Neutrophil (primary cell): Measurements from ENCODE around the gene PTPRD.

Source experiments
- H3K27ac ChIP-seq: fragments of 200-600 bp; sonication (generic); 2 replicates; pipeline ENCODE4 v1.5.1; 2016; ENCODE audit warnings: mild to moderate bottlenecking, moderate library complexity
- H3K27me3 ChIP-seq: fragments of 200-600 bp; sonication (generic); 2 replicates; pipeline ENCODE4 v1.6.0; 2016; ENCODE audit warnings: mild to moderate bottlenecking
- H3K36me3 ChIP-seq: fragments of 200-600 bp; sonication (generic); 2 replicates; pipeline ENCODE4 v1.5.1; 2017
- H3K4me1 ChIP-seq, 2 experiments: fragments of 200-600 bp in 1 of 2; sonication (generic) in 1 of 2; 1 replicate in 1 of 2; 2 replicates in 1 of 2; pipeline versions ENCODE4 v1.5.1 to v1.6.1; 2013 to 2016; ENCODE audit warnings: low read depth in 1 of 2, low read length in 1 of 2, mild to moderate bottlenecking in 1 of 2, moderate library complexity in 1 of 2; ENCODE audit not compliant: control insufficient read depth in 1 of 2, insufficient read depth in 1 of 2
- H3K4me3 ChIP-seq, 2 experiments: fragments of 200-600 bp in 1 of 2; sonication (generic) in 1 of 2; 1 replicate in 1 of 2; 2 replicates in 1 of 2; pipeline ENCODE4 v1.5.1; 2013 to 2016; ENCODE audit warnings: low read depth in 1 of 2, low read length in 1 of 2, mild to moderate bottlenecking in 1 of 2, moderate library complexity in 1 of 2
- H3K9me3 ChIP-seq: fragments of 200-600 bp; sonication (generic); 2 replicates; pipeline ENCODE4 v1.5.1; 2016
- CTCF ChIP-seq: fragments of 200-600 bp; sonication (generic); IDR thresholded peaks from 2 replicates; pipeline ENCODE4 v1.5.1; 2016; ENCODE audit warnings: antibody characterized with exemption

Gene PTPRD

DNA sequence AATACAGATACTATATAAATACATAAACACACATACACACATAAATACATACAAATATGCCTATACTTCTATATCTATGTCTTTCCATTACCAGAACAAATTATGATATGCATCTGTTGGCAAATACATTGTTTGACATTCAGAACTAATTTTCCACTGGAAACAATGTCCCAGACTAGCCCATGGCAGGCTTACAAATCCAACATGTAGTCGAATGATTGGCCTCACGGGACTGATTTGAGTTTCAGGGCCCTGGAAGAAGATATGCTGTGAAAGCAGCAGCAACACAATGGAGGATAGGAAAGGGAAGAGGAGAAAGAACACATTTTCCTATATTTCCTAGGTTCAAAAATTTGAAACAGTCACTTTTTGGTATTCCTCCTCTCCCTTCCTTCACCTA, 1932.1 kb downstream of the PTPRD start:
- no peaks in the 10 kb centered on the region for H3K36me3 ChIP-seq
- no peaks in the 10 kb centered on the region for H3K4me1 ChIP-seq
- TF ChIP-seq CTCF, result no peak
- no peaks in the 10 kb centered on the region for H3K9me3 ChIP-seq
- H3K27me3 ChIP-seq, result no peaks in the 10 kb centered on the region
- H3K4me3 ChIP-seq, result no peak overlapping the region
- H3K27ac ChIP-seq, result no peak overlapping the region

- no peak for TF ChIP-seq CTCF
These were observed 1932.6 kb downstream of the PTPRD start for GRCh38 chr9:8680157-8680556.

GRCh38 chr9:8679371-8679822, 1933.4 kb downstream of the PTPRD start:
- Histone ChIP-seq H3K4me3 (no peak overlapping the region), H3K36me3 (no peaks in the 10 kb centered on the region), H3K27me3 (no peaks in the 10 kb centered on the region), H3K4me1 (no peaks in the 10 kb centered on the region), H3K9me3 (no peaks in the 10 kb centered on the region), H3K27ac (no peak overlapping the region)
- no peak for TF ChIP-seq CTCF

More at GRCh38 chr9:8680157-8680556, 1932.6 kb downstream of the PTPRD start:
- no peak overlapping the region for H3K4me3 ChIP-seq
- H3K4me1 ChIP-seq, result no peaks in the 10 kb centered on the region
- no peaks in the 10 kb centered on the region for H3K27me3 ChIP-seq
- H3K27ac ChIP-seq, result no peak overlapping the region
- H3K9me3 ChIP-seq, result no peaks in the 10 kb centered on the region
- no peaks in the 10 kb centered on the region for H3K36me3 ChIP-seq

DNA sequence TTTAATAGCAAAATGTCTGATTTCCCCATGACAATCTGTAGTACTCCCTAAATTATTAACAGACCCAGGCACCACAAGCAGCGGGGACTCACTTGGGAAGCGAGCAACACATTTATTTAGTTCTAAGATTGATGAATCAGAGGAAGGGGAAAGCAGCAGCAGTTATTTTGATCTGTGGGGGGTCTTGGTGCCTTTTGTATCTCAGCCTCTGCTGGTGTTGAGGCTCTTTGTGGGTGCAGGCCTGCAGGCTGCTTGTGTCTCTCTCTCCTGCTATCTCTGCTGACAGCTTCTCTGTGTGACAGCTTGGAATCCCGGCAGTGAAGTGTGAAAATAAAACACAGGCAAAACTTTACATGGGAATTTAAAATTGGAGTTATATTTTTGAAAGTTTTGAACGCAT, 1935.1 kb downstream of the PTPRD start:
- Histone ChIP-seq H3K4me3 (no peak overlapping the region), H3K4me1 (no peaks in the 10 kb centered on the region), H3K27me3 (no peaks in the 10 kb centered on the region), H3K36me3 (no peaks in the 10 kb centered on the region), H3K27ac (no peak overlapping the region), H3K9me3 (no peaks in the 10 kb centered on the region)
- TF ChIP-seq CTCF, result no peak

DNA sequence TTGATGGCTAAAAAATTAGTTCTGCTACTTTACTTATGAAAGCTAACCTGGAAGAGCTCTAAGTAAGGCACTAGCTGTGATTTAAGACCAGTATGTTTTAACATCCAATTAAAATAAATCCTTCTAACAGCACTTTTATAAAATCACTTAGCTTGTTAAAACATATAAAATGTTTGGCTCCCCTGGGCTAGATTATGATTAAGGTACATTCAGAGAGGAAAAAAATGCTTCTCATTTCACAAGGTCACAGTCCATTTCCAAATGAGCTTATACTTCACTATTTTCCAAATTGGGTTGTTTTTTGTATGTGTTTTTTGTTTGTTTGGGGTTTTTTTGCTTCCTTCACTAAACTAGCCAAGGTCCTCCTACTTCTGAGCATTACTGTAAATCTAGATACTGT, 1938.3 kb downstream of the PTPRD start:
- no peak overlapping the region for H3K4me3 ChIP-seq
- no peaks in the 10 kb centered on the region for H3K4me1 ChIP-seq
- H3K27ac ChIP-seq, result no peak overlapping the region
- no peaks in the 10 kb centered on the region for H3K9me3 ChIP-seq
- TF ChIP-seq CTCF, result no peak
- no peaks in the 10 kb centered on the region for H3K27me3 ChIP-seq
- H3K36me3 ChIP-seq, result no peaks in the 10 kb centered on the region

DNA sequence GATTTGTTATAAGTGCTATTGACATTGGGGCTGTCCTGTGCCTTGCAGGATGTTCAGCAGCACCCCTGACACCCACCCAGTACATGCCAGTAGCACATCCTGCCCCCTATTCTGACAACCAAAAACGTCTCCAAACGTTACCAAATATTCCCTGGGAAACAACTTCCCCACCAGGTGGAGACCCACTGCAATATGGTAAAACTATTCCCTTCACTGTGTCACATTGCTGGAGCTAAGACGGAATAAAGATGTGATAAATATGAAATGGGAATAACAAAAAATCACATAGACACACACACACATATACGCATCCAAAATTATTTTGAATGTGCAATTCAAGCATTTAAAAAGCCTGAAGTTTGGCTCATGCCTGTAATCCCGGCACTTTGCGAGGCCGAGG, 1939.0 kb downstream of the PTPRD start:
- TF ChIP-seq CTCF, result no peak
- H3K9me3 ChIP-seq, result no peaks in the 10 kb centered on the region
- no peak overlapping the region for H3K27ac ChIP-seq
- no peaks in the 10 kb centered on the region for H3K27me3 ChIP-seq
- no peaks in the 10 kb centered on the region for H3K4me1 ChIP-seq
- no peak overlapping the region for H3K4me3 ChIP-seq
- no peaks in the 10 kb centered on the region for H3K36me3 ChIP-seq
